ENCODE measurements around the gene SLC6A5.

The SLC6A5 gene

DNA sequence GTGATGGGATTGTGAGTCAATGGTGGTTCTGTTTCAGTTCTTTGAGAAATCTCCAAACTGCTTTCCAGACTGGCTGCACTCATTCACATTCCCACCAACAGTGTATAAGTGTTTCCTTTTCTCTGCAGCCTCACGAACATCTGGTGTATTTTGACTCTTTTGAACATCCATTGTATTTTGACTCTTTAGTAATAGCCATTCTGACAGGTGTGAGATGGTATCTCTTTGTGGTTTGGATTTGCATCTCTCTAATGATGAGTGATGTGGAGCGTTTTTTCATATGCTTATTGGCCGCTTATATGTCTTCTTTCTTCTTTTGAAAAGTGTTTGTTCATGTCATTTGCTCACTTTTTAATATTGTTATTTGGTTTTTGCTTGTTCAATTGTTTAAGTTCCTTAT lies 89.4 kb downstream of the SLC6A5 start:
- no peaks in the 10 kb centered on the region for H3K9me2 ChIP-seq (ENCODE audit: low read depth, low read length)
- no peak overlapping the region for H3K27ac ChIP-seq (ENCODE audit: low read depth, low read length, poor library complexity, severe bottlenecking)

DNA sequence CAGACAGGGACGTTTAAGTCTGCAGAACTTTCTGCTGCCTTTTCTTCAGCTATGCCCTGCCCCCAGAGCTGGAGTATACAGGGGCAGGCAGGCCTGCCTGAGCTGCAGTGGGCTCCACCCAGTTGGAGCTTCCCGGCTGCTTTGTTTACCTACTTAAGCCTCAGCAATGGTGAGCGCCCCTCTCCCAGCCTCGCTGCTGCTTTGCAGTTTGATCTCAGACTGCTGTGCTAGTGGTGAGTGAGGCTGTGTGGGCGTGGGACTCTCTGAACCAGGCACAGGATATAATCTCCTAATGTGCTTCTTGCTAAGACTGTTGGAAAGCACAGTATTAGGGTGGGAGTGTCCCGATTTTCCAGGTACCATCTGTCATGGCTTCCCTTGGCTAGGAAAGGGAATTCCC lies 108.5 kb downstream of the SLC6A5 start:
- H3F3A ChIP-seq (ENCODE audit: insufficient read depth, low read length) = no peaks in the 10 kb centered on the region
- no peaks in the 10 kb centered on the region for H3K9me2 ChIP-seq (ENCODE audit: low read depth, low read length)
- H4K20me1 ChIP-seq (ENCODE audit: insufficient read depth, low read length) = no peaks in the 10 kb centered on the region
- H3K27me3 ChIP-seq (ENCODE audit: insufficient read depth, low read length) = no peaks in the 10 kb centered on the region
- H3K79me2 ChIP-seq (ENCODE audit: insufficient read depth, low read length) = no peaks in the 10 kb centered on the region
- H3K27ac ChIP-seq (ENCODE audit: low read depth, low read length, poor library complexity, severe bottlenecking) = no peak overlapping the region
- H3K36me3 ChIP-seq (ENCODE audit: insufficient read depth, low read length) = no peaks in the 10 kb centered on the region
- H3K4me2 ChIP-seq (ENCODE audit: low read length) = no peak overlapping the region
- no peak overlapping the region for H2AFZ ChIP-seq (ENCODE audit: low read length)
- no peak overlapping the region for H3K9ac ChIP-seq (ENCODE audit: low read length)
- no peak overlapping the region for H3K4me3 ChIP-seq (ENCODE audit: low read depth, low read length, poor library complexity, severe bottlenecking)
- no peak for TF ChIP-seq EZH2 (IDR thresholded peaks at IDR 0.05; ENCODE audit: borderline replicate concordance, low read length)
- TF ChIP-seq, protein P1, sequence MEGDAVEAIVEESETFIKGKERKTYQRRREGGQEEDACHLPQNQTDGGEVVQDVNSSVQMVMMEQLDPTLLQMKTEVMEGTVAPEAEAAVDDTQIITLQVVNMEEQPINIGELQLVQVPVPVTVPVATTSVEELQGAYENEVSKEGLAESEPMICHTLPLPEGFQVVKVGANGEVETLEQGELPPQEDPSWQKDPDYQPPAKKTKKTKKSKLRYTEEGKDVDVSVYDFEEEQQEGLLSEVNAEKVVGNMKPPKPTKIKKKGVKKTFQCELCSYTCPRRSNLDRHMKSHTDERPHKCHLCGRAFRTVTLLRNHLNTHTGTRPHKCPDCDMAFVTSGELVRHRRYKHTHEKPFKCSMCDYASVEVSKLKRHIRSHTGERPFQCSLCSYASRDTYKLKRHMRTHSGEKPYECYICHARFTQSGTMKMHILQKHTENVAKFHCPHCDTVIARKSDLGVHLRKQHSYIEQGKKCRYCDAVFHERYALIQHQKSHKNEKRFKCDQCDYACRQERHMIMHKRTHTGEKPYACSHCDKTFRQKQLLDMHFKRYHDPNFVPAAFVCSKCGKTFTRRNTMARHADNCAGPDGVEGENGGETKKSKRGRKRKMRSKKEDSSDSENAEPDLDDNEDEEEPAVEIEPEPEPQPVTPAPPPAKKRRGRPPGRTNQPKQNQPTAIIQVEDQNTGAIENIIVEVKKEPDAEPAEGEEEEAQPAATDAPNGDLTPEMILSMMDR (IDR thresholded peaks at IDR 0.05; ENCODE audit: low read length) = no peak
- no peaks in the 10 kb centered on the region for H3K9me3 ChIP-seq (ENCODE audit: low read length)
- no peaks in the 10 kb centered on the region for H3K4me1 ChIP-seq (ENCODE audit: insufficient read depth, low read length, severe bottlenecking)

More for the DNA sequence above, 89.4 kb downstream of the SLC6A5 start:
- Histone ChIP-seq H3K79me2 (ENCODE audit: insufficient read depth, low read length) (no peaks in the 10 kb centered on the region), H3K9me3 (ENCODE audit: low read length) (no peaks in the 10 kb centered on the region), H3K36me3 (ENCODE audit: insufficient read depth, low read length) (no peaks in the 10 kb centered on the region), H3K27me3 (ENCODE audit: insufficient read depth, low read length) (no peaks in the 10 kb centered on the region), H3K4me2 (ENCODE audit: low read length) (no peak overlapping the region), H3K9ac (ENCODE audit: low read length) (no peak overlapping the region), H3K4me3 (ENCODE audit: low read depth, low read length, poor library complexity, severe bottlenecking) (no peak overlapping the region), H3K4me1 (ENCODE audit: insufficient read depth, low read length, severe bottlenecking) (no peaks in the 10 kb centered on the region), H3F3A (ENCODE audit: insufficient read depth, low read length) (no peaks in the 10 kb centered on the region), H2AFZ (ENCODE audit: low read length) (no peak overlapping the region), H4K20me1 (ENCODE audit: insufficient read depth, low read length) (no peaks in the 10 kb centered on the region)
- TF ChIP-seq, protein P1 (IDR thresholded peaks at IDR 0.05; ENCODE audit: low read length) = no peak
- TF ChIP-seq EZH2 (IDR thresholded peaks at IDR 0.05; ENCODE audit: borderline replicate concordance, low read length) = no peak

Data from OCI-LY1 (cell line).